Duodenal mucosa (tissue), 2 donors: ENCODE data around the gene ISG20L2.

Experiments
- H3K27ac ChIP-seq: one replicate; pipeline ENCODE4 v1.7.0; 2013; ENCODE audit warnings: low read depth, low read length
- H3K27me3 ChIP-seq, 2 donors: one replicate each; pipeline ENCODE4 v1.7.0; 2013; ENCODE audit warnings: low read length in 2 of 2, control low read depth in 1 of 2; ENCODE audit not compliant: insufficient read depth in 2 of 2, control insufficient read depth in 1 of 2
- H3K36me3 ChIP-seq, 2 donors: one replicate each; pipeline ENCODE4 v1.7.0; 2013; ENCODE audit warnings: low read length in 2 of 2, control low read depth in 1 of 2; ENCODE audit not compliant: insufficient read depth in 2 of 2, control insufficient read depth in 1 of 2
- H3K4me1 ChIP-seq, 2 donors: one replicate each; pipeline ENCODE4 v1.7.0; 2013; ENCODE audit warnings: low read length in 2 of 2, control low read depth in 1 of 2; ENCODE audit not compliant: insufficient read depth in 2 of 2, control insufficient read depth in 1 of 2
- H3K4me3 ChIP-seq, 2 donors: one replicate each; pipeline ENCODE4 v1.7.0; 2013; ENCODE audit warnings: low read length in 2 of 2, low read depth in 1 of 2
- H3K9ac ChIP-seq, 2 donors: one replicate each; pipeline ENCODE4 v1.7.0; 2013; ENCODE audit warnings: low read length in 2 of 2, low read depth in 1 of 2
- H3K9me3 ChIP-seq, 2 donors: one replicate each; pipeline ENCODE4 v1.7.0; 2013; ENCODE audit warnings: low read length in 2 of 2, control low read depth in 1 of 2; ENCODE audit not compliant: control insufficient read depth in 1 of 2

The ISG20L2 gene

DNA sequence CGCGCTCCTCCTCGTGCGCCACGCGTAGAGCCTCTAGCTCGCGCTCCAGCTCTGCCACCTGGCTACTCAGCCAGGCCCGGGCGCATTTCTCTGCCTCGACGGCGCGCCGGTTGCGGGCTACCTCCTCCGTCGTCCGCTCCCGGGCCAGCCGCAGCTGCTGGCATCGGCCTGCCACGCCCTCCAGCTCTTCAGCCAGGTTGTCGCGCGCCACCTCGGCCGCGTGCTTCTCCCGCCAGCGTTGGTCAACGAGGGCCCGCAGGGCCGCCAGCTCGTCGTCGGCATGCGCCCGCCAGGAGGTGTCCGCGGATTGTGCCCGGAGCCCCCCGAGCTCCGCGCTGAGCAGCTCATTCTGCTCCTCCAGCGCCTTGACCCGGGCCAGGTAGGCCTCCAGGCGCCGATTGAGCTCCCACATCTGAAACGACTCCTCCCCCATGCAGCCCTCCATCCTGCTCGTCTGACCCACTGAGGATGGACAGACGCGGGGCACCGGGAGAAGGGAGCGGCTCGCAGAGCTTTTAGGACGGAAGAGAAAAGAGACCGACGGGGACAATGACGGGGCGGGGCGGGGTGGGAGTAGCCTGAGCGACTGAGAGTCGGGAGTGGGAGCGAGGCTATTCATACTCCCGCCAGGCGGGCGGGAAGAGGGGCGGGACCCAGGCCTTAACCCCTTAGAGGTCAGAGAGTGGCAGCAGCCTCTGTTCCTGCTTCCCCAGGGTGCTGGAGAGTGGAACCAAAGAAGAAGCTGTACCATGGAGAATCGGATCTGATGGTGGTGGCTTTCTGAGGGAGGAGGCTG, 51.5 kb downstream of the ISG20L2 start, which contains the start of gene NES:
Gene NES, minus strand, starts transcription at position 588 of the 796 bp plus-strand sequence. Its CDS starts 143 bp downstream, at position 445.
- Histone ChIP-seq H3K27me3 (peaks cover 47 to 63% of the 10 kb centered on the region in 2 donors), H3K36me3 (no peaks in the 10 kb centered on the region), H3K4me3 (peak within 1 kb of the TSS; percentile 37 to 45), H3K4me1 (peaks cover 4 to 23% of the 10 kb centered on the region in 2 donors), H3K9ac (peak within 1 kb of the TSS; percentile 23 to 38), H3K9me3 (no peaks in the 10 kb centered on the region), H3K27ac (peak within 1 kb of the TSS; percentile 56)

GRCh38 chr1:156676114-156676819, 52.3 kb downstream of the ISG20L2 start:
- Histone ChIP-seq H3K4me3 (peak overlapping the region; percentile 37 to 43), H3K9ac (peak overlapping the region in 1 of 2 donors; percentile 23), H3K27me3 (peaks cover 43 to 58% of the 10 kb centered on the region in 2 donors), H3K9me3 (no peaks in the 10 kb centered on the region), H3K36me3 (no peaks in the 10 kb centered on the region), H3K4me1 (peaks cover 4 to 23% of the 10 kb centered on the region in 2 donors), H3K27ac (peak overlapping the region; percentile 56)

- H3K9me3 ChIP-seq = no peaks in the 10 kb centered on the region
- H3K9ac ChIP-seq = peak overlapping the region in 1 of 2 donors; percentile 23
- H3K27me3 ChIP-seq = peaks cover 37 to 53% of the 10 kb centered on the region in 2 donors
- peak overlapping the region; percentile 56 for H3K27ac ChIP-seq
- H3K4me1 ChIP-seq = peaks cover 4 to 23% of the 10 kb centered on the region in 2 donors
- no peaks in the 10 kb centered on the region for H3K36me3 ChIP-seq
- peak overlapping the region; percentile 37 to 43 for H3K4me3 ChIP-seq
Observed at GRCh38 chr1:156675210-156676113, 53.1 kb downstream of the ISG20L2 start.

DNA sequence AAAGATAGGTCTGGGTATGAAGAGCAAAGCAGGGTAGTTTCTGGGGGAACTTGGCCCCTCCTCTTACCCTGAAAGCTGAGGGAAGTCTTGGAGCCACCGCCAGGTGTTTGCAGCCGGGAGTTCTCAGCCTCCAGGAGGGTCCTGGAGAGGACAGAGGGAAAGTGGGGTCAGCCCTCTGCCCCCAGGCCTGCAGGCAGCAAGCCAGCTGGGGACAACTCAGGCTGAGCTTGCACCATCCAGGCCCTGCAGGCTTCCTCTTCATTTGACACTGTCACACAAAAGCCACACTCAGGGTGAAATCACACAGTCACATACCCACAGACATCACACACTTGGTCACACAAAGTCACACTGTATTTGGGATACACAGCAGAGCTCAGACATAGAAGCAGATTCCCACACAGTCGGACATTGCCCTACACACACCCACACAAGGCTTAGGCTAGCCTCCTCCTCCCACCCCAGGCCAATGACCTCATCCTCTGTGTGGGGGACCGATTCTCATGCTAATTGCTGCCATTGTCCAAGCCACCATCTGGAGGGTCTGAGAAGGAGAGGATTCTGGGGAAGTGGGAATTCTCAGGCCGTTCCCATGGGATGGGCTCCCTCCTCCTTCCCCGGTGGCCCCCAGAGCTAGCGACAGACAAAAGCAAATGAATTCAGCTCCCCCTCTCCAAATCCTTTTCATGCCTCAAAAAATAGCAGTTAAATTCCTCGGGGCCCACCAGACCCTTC, 55.0 kb downstream of the ISG20L2 start:
- Histone ChIP-seq H3K4me1 (peaks cover 4 to 23% of the 10 kb centered on the region in 2 donors), H3K27me3 (peaks cover 25 to 38% of the 10 kb centered on the region in 2 donors), H3K36me3 (no peaks in the 10 kb centered on the region), H3K9me3 (no peaks in the 10 kb centered on the region), H3K4me3 (peak overlapping the region in 1 of 2 donors; percentile 4), H3K27ac (no peak overlapping the region), H3K9ac (no peak overlapping the region)
